ENCODE results near the gene RPS15. TPM values are rescaled to one million over a fixed set of nuclear protein-coding genes. Genes with fewer than 3 reads are reported as not detected.

RPS15 gene
- total and polyA plus RNA-seq, 4 donors, result 296 to 954 (median 414) TPM

DNA sequence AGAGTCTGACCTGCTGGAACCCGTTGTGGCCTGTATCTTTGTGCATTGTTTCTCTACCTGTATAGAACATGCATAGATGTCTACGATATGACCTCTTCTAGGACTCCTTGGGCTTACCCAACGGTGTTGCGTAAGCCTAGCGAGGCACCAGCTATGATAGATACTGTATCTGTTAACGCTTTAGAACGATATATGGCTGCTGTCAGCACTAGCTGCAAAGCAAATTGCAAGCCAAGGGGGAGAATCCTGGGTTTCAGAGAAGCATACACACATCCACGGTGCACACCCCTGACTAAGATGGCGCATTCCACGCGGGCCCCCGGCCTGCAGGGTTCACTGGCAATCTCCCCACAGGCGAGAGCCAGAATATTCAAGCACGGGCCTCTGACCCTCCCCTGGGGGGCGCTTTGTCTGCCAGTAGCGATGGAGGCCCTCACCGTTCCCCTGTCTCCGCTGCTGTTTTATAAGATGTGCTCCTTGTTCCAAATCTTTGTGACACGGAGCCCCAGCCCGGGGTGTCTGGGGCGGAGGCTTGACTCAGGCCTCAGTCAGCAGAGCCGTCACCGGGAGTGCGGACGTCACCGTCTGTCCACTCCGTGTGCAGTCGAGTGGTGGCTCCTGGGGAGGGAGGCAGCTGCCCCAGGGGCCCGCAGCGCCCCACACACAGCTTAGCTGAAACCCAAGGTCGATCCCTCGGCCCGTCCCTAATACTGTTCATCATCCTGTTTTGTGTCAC, 12.9 kb upstream of the RPS15 start:
- no peak overlapping the region for H3K4me3 ChIP-seq (ENCODE audit: low read depth in 1 of 3, low read length in 3 of 3)
- H3K27me3 ChIP-seq (ENCODE audit: control insufficient read depth in 4 of 4, insufficient read depth in 4 of 4, low read length in 3 of 4), result no peaks in the 10 kb centered on the region
- DNase-seq (ENCODE audit: low spot score), result no peak
- no peak overlapping the region for H3K9ac ChIP-seq (ENCODE audit: low read depth in 1 of 2, low read length in 2 of 2)
- WGBS, result 90% methylated on average over 33 of the region's 33 CpGs
- TF ChIP-seq JUND (IDR thresholded peaks at IDR 0.05) (no peak), REST (IDR thresholded peaks at IDR 0.05) (no peak), HNF4G (IDR thresholded peaks at IDR 0.05) (no peak), YY1 (IDR thresholded peaks at IDR 0.05) (no peak), FOXA2 (IDR thresholded peaks at IDR 0.05) (no peak), GABPA (IDR thresholded peaks at IDR 0.05 in 1 of 2, conservative IDR thresholded peaks at IDR 0.05 in 1 of 2) (no peak), ZBTB33 (IDR thresholded peaks at IDR 0.05) (no peak), HNF4A (conservative IDR thresholded peaks at IDR 0.05) (no peak), RAD21 (IDR thresholded peaks at IDR 0.05) (no peak), EGR1 (IDR thresholded peaks at IDR 0.05; ENCODE audit: low read depth in 2 of 2) (no peak), SP1 (IDR thresholded peaks at IDR 0.05) (no peak), FOXA1 (IDR thresholded peaks at IDR 0.05) (no peak), MAX (IDR thresholded peaks at IDR 0.05) (no peak), RXRA (IDR thresholded peaks at IDR 0.05) (no peak)
- TF ChIP-seq, protein P1, sequence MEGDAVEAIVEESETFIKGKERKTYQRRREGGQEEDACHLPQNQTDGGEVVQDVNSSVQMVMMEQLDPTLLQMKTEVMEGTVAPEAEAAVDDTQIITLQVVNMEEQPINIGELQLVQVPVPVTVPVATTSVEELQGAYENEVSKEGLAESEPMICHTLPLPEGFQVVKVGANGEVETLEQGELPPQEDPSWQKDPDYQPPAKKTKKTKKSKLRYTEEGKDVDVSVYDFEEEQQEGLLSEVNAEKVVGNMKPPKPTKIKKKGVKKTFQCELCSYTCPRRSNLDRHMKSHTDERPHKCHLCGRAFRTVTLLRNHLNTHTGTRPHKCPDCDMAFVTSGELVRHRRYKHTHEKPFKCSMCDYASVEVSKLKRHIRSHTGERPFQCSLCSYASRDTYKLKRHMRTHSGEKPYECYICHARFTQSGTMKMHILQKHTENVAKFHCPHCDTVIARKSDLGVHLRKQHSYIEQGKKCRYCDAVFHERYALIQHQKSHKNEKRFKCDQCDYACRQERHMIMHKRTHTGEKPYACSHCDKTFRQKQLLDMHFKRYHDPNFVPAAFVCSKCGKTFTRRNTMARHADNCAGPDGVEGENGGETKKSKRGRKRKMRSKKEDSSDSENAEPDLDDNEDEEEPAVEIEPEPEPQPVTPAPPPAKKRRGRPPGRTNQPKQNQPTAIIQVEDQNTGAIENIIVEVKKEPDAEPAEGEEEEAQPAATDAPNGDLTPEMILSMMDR (IDR thresholded peaks at IDR 0.05; ENCODE audit: low read depth, low read length, missing input control), result no peak
- no peaks in the 10 kb centered on the region for H3K9me3 ChIP-seq (ENCODE audit: control insufficient read depth in 4 of 4, low read length in 3 of 4)
- peaks cover 7 to 48% (median 28%) of the 10 kb centered on the region in 4 donors for H3K4me1 ChIP-seq (ENCODE audit: control insufficient read depth in 4 of 4, insufficient read depth in 4 of 4, low read length in 3 of 4)
- no peak overlapping the region for H3K27ac ChIP-seq (ENCODE audit: low read depth in 1 of 2, low read length in 2 of 2)
- peaks cover 15 to 33% (median 29%) of the 10 kb centered on the region in 4 donors for H3K36me3 ChIP-seq (ENCODE audit: control insufficient read depth in 4 of 4, insufficient read depth in 3 of 4, low read depth in 1 of 4, low read length in 3 of 4)

- H3K4me3 ChIP-seq (ENCODE audit: low read depth in 1 of 3, low read length in 3 of 3), result no peak overlapping the region
- no peaks in the 10 kb centered on the region for H3K9me3 ChIP-seq (ENCODE audit: control insufficient read depth in 4 of 4, low read length in 3 of 4)
- no peak for TF ChIP-seq FOXA1 (IDR thresholded peaks at IDR 0.05)
- TF ChIP-seq GABPA (IDR thresholded peaks at IDR 0.05 in 1 of 2, conservative IDR thresholded peaks at IDR 0.05 in 1 of 2), result no peak
- TF ChIP-seq EGR1 (IDR thresholded peaks at IDR 0.05; ENCODE audit: low read depth in 2 of 2), result no peak
- TF ChIP-seq, protein P1 (IDR thresholded peaks at IDR 0.05; ENCODE audit: low read depth, low read length, missing input control), result no peak
- no peak for TF ChIP-seq RAD21 (IDR thresholded peaks at IDR 0.05)
- no peak for TF ChIP-seq YY1 (IDR thresholded peaks at IDR 0.05)
- no peak for TF ChIP-seq HNF4G (IDR thresholded peaks at IDR 0.05)
- TF ChIP-seq HNF4A (conservative IDR thresholded peaks at IDR 0.05), result no peak
- TF ChIP-seq ZBTB33 (IDR thresholded peaks at IDR 0.05), result no peak
- no peak for TF ChIP-seq FOXA2 (IDR thresholded peaks at IDR 0.05)
- no peak overlapping the region for H3K9ac ChIP-seq (ENCODE audit: low read depth in 1 of 2, low read length in 2 of 2)
- peaks cover 7 to 48% (median 28%) of the 10 kb centered on the region in 4 donors for H3K4me1 ChIP-seq (ENCODE audit: control insufficient read depth in 4 of 4, insufficient read depth in 4 of 4, low read length in 3 of 4)
- no peak overlapping the region for H3K27ac ChIP-seq (ENCODE audit: low read depth in 1 of 2, low read length in 2 of 2)
- peaks cover 16 to 31% (median 25%) of the 10 kb centered on the region in 4 donors for H3K36me3 ChIP-seq (ENCODE audit: control insufficient read depth in 4 of 4, insufficient read depth in 3 of 4, low read depth in 1 of 4, low read length in 3 of 4)
- 95% methylated on average over 14 of the region's 14 CpGs for WGBS
- no peak for DNase-seq (ENCODE audit: low spot score)
- no peaks in the 10 kb centered on the region for H3K27me3 ChIP-seq (ENCODE audit: control insufficient read depth in 4 of 4, insufficient read depth in 4 of 4, low read length in 3 of 4)
These were observed 12.3 kb upstream of the RPS15 start for GRCh38 chr19:1425902-1426301.
